Activated T-cell treated with anti-CD3 and anti-CD28 coated beads for 1 hour (primary cell): ENCODE data around the gene PCNP.
"Not testable (repeated sequence)": the region's sequence is repeated elsewhere in the genome, so short reads cannot be mapped to it uniquely, and the experiment has no call there.

Experiments used
- DNase-seq: peaks from one replicate; pipeline ENCODE4 v3.0.0-alpha.2; 2020; ENCODE audit warnings: low read depth

Gene PCNP

DNA sequence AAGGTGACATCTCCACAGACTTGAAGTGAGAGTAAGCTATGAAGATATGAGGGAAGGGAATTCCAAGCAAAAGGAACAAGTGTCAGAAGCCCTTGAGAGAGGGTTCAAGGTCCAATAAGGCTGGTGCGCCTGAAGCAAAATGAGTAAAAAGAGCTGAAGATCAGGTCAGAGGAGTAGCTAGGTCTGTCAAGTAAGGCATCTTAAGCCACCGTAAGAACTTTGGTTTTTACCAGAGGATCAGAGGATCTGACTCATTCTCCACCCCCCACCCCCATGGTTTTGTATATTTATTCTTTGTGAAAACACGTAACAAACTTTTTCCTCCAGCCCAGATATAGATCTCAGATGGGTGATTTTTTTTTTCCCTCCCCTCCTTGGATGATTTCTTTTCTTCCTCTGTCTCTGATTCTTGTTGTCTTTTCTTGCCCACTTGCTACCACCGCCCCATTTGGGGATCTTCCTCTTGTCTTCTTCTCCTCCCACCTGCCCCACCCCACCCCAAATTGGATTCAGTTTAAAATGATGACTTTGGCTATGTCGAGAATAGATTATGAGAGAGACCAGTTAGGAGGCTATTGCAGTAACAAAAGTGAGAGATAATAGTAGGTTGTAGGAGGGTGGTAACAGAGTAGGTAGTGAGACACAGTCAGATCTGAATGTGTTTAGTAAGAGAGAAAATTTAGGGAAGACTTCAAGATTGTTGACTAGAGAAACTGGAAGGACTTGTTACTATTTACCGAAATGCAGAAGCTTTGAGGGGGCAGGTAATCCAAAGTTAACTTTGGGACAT lies 6.3 kb upstream of the PCNP start:
- no peak for DNase-seq

- no peak for DNase-seq
Measured at GRCh38 chr3:101571028-101571895, 2.7 kb upstream of the PCNP start.

- peak; percentile 28 for DNase-seq
Measured at GRCh38 chr3:101574388-101575112, 570 bp downstream of the PCNP start.

DNA sequence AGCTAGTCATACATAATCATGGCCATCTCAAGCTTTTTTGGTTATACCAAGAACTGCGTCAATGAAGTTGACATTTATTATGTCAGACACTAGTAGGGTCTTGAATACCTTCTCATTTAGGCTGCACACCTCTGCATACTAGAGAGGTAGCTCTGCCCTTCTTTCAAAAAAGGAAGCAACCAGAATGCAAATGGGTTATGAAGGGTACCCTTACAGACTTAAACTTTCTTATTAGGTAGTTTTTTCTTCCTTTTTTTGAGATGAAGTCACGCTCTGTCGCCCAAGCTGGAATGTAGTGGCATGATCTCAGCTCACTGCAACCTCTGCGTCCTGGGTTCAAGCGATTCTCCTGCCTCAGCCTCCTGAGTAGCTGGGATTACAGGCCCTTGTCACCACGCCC lies 3.3 kb downstream of the PCNP start:
- DNase-seq: no peak

DNA sequence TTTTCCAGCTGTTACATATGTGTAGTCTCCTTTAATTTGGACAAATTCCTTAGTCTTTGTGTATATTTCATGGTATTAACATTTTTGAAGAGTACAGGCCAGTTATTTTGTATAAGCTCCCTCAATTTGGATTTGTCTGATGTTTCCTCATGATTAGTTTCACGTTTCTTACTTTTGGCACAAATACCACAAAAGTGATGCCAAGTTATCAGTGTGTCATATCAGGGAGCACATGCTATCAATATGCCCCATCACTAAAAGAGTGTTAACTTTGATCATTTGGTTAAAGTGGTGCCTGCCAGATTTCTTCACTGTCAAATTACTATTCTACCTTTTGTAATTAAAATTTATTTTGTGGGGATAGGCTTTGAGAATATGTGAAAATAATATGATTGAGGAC lies 14.6 kb downstream of the PCNP start:
- DNase-seq: no peak

- no peak for DNase-seq
Measured at GRCh38 chr3:101591071-101591470, 17.1 kb downstream of the PCNP start.

DNA sequence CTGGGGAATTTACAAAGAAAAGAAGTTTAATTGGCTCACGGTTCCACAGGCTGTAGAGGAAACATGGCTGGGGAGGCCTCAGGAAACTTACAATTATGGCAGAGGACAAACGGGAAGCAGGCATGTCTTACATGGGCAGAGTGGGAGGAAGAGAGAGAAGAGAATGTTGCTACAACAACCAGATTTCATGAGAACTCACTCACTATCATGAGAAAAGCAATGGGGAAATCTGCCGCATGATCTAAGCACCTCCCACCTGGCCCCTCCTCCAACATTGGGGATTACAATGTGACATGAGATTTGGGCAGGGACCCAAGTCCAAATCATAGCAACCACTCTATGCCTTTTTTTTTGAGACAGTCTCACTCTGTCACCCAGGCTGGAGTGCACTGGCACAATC lies 28.8 kb downstream of the PCNP start:
- DNase-seq: no peak

- DNase-seq: no peak
Measured at GRCh38 chr3:101603184-101603583, 29.2 kb downstream of the PCNP start.

DNA sequence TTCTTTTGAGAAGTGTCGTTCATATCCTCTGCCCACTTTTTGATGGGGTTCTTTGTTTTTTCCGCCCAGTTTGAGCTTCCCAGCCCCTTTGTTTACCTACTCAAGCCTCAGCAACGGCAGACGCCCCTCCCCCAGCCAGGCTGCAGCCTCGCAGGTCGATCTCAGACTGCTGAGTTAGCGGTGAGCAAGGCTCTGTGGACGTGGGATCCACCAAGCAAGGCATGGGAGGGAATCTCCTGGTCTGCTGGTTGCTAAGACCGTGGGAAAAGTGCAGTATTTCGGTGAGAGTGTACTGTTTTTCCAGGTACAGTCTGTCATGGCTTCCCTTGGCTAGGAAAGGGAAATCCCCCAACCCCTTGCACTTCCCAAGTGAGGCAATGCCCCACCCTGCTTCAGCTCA lies 31.4 kb downstream of the PCNP start:
- not testable (repeated sequence) for DNase-seq

GRCh38 chr3:101611023-101611422 lies 37.0 kb downstream of the PCNP start:
- no peak for DNase-seq

GRCh38 chr3:101613014-101613413 lies 39.0 kb downstream of the PCNP start:
- DNase-seq: not testable (repeated sequence)

DNA sequence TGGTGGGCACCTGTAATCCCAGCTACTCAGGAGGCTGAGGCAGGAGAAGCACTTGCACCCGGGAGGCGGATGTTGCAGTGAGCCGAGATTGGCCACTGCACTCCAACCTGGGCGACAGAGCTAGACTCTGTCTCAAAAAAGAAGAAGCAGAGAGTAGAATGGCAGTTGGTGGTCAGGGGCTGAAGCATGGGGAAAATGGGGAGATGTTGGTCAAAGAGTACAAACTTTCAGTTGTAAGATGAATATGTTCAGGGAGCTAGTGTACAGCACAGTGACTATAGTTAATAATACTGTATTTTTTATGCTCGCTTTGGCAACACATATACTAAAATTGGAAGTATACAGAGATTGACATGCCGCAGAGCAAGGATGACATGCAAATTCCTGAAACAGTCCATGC lies 41.5 kb downstream of the PCNP start:
- no peak for DNase-seq

GRCh38 chr3:101617478-101617877 lies 43.5 kb downstream of the PCNP start:
- DNase-seq: no peak

GRCh38 chr3:101618726-101619125 lies 44.7 kb downstream of the PCNP start:
- DNase-seq: no peak

DNA sequence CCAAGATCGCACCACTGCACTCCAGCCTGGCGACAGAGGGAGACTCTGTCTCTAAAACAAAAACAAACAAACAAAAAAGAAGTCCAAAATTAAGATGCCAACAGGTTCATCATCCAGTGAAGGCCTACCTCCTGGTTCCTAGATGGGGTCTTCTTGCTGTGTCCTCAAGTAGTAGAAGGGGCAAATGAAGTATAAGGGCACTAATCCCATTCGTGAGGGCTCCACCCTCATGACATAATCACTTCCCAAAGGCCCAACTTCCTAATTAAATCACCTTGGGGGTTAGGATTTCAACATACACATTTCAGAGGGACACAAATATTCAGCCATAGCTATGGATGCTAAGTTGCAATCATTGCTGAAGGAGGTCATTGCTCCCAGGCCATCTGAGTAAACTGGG lies 45.8 kb downstream of the PCNP start:
- no peak for DNase-seq

GRCh38 chr3:101623656-101624055 lies 49.7 kb downstream of the PCNP start:
- DNase-seq: no peak

DNA sequence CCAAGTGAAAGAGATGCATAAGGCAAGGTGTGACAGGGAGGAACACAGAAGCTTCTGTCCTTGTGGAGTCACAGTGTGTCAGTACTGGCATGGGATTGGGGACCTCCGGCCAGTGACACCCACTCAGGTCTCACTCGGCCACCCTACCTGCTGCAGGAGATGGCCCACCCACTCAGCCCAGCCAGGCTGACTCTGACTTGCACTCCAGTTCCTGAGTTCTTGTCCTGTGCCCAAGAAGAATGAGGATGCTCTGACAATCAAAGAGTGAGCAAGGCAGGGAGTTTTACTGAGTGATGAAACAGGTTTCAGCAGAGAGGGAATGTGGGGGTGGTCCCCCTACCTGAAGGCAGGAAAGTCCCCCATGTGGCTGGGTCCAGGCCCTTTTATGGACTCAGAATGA lies 50.9 kb downstream of the PCNP start:
- DNase-seq: no peak

DNA sequence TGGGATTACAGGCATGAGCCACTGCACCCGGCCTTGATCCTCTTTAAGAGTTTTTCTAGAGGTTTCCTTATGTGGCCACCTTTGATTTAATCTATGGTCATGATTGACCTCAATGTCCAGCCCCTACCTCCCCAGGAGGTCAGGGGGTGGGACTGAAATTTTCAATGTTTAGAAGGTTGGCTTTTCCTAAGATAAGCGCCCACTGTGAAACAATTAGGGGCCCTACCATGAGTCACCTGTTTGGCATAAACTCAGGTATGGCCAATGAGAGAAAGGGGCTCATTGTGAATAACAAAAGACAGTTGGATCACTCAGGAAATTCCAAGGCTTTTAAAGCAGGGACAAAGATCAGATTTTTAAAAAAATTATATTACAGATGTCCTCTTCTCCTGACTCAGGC lies 51.9 kb downstream of the PCNP start:
- no peak for DNase-seq

DNA sequence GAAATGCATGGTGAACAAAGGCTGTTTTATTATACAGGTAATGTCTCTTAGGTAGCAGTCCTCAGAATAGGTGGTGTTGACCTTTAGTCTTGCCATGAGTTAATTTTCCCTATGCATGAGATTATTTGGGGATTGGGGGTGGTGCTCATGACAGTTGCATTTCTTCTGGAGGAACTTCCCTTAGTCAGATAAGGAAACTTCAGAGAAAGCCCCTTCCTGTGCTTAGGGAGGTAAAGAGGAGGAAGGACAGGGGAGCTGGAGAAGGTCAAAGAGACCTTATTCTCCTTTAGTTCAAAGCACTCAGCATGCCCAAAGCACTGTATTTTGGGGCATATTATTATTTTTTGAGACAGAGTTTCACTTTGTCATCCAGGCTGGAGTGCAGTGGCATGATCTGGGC lies 55.2 kb downstream of the PCNP start:
- DNase-seq: no peak

GRCh38 chr3:101631098-101631796 lies 57.3 kb downstream of the PCNP start:
- DNase-seq: no peak

GRCh38 chr3:101631959-101632358 lies 58.0 kb downstream of the PCNP start:
- not testable (repeated sequence) for DNase-seq

GRCh38 chr3:101632586-101632985 lies 58.6 kb downstream of the PCNP start:
- DNase-seq: no peak
